Measurements from ENCODE around the gene CNNM3.

CNNM3 gene

DNA sequence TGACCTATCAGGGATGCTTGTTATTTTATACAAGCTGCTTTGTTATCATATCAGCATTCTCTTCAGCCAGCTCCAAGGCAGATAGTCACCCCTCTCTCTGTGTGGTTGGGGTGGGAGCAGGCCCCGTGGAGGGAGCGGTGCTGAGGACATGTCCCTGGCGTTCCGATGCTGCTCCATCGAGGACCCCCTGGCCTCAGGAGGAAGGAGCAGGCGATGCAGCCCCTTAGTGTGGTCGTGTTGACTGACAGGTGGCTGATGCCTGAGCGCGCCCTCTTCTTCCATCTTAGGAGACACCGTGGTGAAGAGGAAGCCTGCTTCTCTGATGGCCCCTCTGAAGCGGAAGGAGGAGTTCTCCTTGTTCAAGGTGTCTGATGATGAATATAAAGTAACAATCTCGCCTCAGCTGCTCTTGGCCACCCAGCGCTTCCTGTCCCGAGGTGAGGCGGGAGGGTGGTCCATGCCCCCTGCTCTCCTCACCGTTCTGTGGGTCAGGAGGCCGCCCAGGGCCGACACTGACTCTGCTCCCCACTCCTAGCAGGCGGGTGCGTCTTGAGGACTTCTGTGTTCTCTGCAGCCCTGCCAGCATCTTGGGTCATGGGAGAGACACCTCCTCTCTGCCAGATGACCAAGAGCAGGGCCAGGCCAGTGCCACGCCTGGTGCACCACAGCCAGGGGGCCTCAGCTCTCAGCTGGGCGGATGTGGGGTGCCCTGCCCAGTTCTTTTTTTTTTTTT lies 10.6 kb downstream of the CNNM3 start:
- peaks cover 22% of the 10 kb centered on the region for H3K36me3 ChIP-seq (ENCODE audit: control insufficient read depth, insufficient read depth, low read length)
- H3K4me3 ChIP-seq (ENCODE audit: low read length), result no peak overlapping the region
- no peak overlapping the region for H3K9ac ChIP-seq (ENCODE audit: low read length)
- no peaks in the 10 kb centered on the region for H3K27me3 ChIP-seq (ENCODE audit: control insufficient read depth, insufficient read depth, low read length)
- peaks cover 11% of the 10 kb centered on the region for H3K4me1 ChIP-seq (ENCODE audit: control insufficient read depth, insufficient read depth, low read length)
- no peaks in the 10 kb centered on the region for H3K9me3 ChIP-seq (ENCODE audit: control insufficient read depth, low read length)

DNA sequence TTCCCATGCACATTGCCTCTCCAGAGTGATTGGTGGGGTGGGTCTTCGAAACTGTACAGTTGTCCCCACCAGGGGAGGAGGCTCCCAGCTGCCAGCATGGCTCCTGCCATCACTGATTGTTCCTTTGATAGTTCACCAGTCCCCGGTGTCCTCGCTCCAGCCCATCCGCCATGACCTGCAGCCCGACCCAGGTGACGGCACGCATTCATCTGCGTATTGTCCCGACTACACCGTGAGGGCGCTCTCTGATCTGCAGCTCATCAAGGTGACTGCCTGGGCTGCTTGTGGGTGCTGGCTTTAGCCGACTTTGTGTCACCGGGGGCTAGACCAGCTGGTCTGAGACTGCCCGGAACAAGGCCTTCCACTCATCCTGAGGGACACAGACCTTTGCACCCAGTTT lies 12.4 kb downstream of the CNNM3 start:
- Histone ChIP-seq H3K9ac (ENCODE audit: low read length) (no peak overlapping the region), H3K4me1 (ENCODE audit: control insufficient read depth, insufficient read depth, low read length) (peaks cover 28% of the 10 kb centered on the region), H3K36me3 (ENCODE audit: control insufficient read depth, insufficient read depth, low read length) (peaks cover 22% of the 10 kb centered on the region), H3K9me3 (ENCODE audit: control insufficient read depth, low read length) (no peaks in the 10 kb centered on the region), H3K4me3 (ENCODE audit: low read length) (no peak overlapping the region), H3K27me3 (ENCODE audit: control insufficient read depth, insufficient read depth, low read length) (no peaks in the 10 kb centered on the region)

DNA sequence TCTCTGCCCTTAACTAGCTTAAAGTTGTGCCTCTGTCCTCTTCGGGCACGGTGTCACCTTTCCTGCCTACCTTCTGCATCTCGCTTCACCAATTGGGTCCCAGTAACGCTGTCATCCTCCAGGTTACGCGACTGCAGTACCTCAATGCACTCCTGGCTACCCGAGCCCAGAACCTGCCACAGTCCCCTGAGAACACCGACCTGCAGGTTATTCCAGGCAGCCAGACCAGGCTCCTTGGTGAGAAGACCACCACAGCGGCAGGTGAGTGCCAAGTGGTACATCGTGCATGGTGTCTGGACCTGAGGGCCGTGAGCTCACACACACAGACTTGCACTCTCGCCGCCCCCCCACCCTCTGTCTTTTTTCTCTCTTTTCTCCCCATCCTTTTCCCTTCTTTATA lies 12.8 kb downstream of the CNNM3 start:
- Histone ChIP-seq H3K9me3 (ENCODE audit: control insufficient read depth, low read length) (no peaks in the 10 kb centered on the region), H3K4me1 (ENCODE audit: control insufficient read depth, insufficient read depth, low read length) (peaks cover 26% of the 10 kb centered on the region), H3K27me3 (ENCODE audit: control insufficient read depth, insufficient read depth, low read length) (no peaks in the 10 kb centered on the region), H3K9ac (ENCODE audit: low read length) (no peak overlapping the region), H3K36me3 (ENCODE audit: control insufficient read depth, insufficient read depth, low read length) (peaks cover 22% of the 10 kb centered on the region), H3K4me3 (ENCODE audit: low read length) (no peak overlapping the region)

DNA sequence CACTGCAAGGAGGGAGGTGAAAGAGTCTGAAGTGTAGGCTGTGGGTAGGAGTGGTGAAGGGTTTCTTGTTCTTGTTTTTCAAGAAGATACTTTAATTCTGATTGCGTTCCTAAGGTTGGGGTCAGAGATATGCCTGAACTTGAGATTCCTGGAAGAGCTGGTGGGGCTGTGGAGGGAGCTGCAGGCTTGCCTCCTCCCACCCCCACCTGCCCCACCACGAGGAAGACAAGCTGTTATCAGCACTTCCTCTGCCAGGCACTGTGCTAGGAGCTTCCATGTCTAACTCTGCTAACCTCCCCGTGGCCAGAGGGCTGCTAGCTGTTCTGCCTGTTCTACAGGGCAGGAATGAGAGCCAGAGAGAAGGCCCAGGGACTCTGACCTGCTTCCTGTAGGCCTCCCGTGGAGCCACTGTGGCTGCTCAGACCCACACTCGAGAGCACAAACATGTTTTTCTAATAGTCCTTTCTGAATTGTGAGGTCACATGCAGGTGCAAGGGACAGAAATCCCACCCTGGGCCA lies 14.0 kb downstream of the CNNM3 start:
- no peak overlapping the region for H3K9ac ChIP-seq (ENCODE audit: low read length)
- peaks cover 22% of the 10 kb centered on the region for H3K36me3 ChIP-seq (ENCODE audit: control insufficient read depth, insufficient read depth, low read length)
- no peak overlapping the region for H3K4me3 ChIP-seq (ENCODE audit: low read length)
- peaks cover 19% of the 10 kb centered on the region for H3K4me1 ChIP-seq (ENCODE audit: control insufficient read depth, insufficient read depth, low read length)
- no peaks in the 10 kb centered on the region for H3K9me3 ChIP-seq (ENCODE audit: control insufficient read depth, low read length)
- no peaks in the 10 kb centered on the region for H3K27me3 ChIP-seq (ENCODE audit: control insufficient read depth, insufficient read depth, low read length)

DNA sequence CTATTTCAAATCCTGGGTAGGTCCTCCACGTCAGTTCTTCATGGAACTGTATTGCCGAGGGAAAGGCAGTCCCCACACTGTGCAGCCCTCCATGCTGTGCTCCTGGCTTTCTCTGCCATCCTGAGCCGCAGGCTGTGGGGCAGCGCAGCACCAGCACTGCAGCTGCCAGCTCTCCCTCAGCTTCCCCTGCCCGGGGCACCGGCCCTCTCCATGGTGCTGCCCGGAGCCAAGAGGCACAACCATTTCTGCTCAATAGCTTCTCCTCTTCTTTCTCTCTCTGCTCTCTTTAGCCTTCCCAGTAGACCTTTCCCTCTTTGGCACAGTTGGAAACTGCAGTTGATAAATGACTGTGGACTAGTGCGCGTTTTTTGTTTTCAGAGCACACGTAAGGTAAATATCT lies 15.6 kb downstream of the CNNM3 start:
- H3K27me3 ChIP-seq (ENCODE audit: control insufficient read depth, insufficient read depth, low read length), result no peaks in the 10 kb centered on the region
- H3K9ac ChIP-seq (ENCODE audit: low read length), result no peak overlapping the region
- H3K4me1 ChIP-seq (ENCODE audit: control insufficient read depth, insufficient read depth, low read length), result peaks cover 19% of the 10 kb centered on the region
- H3K9me3 ChIP-seq (ENCODE audit: control insufficient read depth, low read length), result no peaks in the 10 kb centered on the region
- peaks cover 22% of the 10 kb centered on the region for H3K36me3 ChIP-seq (ENCODE audit: control insufficient read depth, insufficient read depth, low read length)
- no peak overlapping the region for H3K4me3 ChIP-seq (ENCODE audit: low read length)

DNA sequence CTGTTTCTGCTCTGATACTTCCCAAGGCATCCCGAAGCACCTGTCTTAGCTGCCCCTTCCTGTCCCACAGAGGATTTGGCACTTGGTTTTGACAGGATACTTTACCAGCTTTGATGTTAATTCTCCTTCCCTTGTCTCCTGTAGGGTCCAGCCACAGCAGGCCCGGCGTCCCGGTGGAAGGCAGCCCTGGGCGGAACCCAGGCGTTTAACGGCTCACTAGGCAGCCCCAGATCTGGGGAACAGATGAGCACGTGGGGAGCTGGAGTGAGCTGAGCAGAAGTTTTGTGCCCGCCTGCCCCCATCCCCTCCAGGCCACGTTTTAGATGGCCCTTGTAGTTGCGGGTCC lies 16.3 kb downstream of the CNNM3 start:
- Histone ChIP-seq H3K27me3 (ENCODE audit: control insufficient read depth, insufficient read depth, low read length) (no peaks in the 10 kb centered on the region), H3K4me3 (ENCODE audit: low read length) (no peak overlapping the region), H3K36me3 (ENCODE audit: control insufficient read depth, insufficient read depth, low read length) (peaks cover 22% of the 10 kb centered on the region), H3K4me1 (ENCODE audit: control insufficient read depth, insufficient read depth, low read length) (peaks cover 19% of the 10 kb centered on the region), H3K9ac (ENCODE audit: low read length) (no peak overlapping the region), H3K9me3 (ENCODE audit: control insufficient read depth, low read length) (no peaks in the 10 kb centered on the region)

DNA sequence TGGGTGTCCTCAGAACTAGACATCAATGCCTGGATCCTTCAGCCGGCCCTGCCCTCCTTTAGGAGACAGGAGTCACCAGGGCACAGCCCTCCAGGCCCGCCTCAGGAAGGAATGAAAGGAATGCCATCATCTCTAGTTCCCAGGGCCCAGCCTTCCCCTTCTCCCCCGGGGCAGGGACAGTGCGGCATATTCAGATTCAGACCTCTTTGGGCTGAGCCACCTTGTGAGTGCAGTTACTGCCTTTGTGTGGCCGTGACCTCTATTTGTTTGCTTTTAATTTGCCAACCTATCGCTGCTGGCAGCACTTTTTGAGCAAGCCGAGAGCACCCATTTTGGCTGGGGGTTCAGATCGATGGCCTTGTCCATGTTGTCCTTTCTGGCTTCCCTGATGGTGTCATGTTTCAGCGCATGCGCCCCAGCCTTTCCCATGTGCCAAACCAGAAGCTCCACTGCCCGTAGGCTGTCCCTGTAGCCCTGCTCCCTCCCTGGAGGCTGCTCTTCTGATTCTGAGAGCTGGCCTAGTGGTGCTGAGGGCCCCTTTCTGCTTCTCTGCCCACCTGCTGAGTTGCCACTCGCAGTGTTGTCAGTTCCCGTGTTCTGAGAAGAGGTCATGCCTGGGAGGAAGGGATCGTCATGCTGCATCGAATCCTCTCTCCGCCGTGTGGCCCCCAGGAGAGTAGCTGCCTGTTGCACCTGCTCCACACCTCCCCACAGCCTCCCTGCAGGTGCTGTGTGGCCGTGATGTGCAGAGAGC lies 16.9 kb downstream of the CNNM3 start:
- Histone ChIP-seq H3K9me3 (ENCODE audit: control insufficient read depth, low read length) (no peaks in the 10 kb centered on the region), H3K4me1 (ENCODE audit: control insufficient read depth, insufficient read depth, low read length) (peaks cover 19% of the 10 kb centered on the region), H3K27me3 (ENCODE audit: control insufficient read depth, insufficient read depth, low read length) (no peaks in the 10 kb centered on the region), H3K36me3 (ENCODE audit: control insufficient read depth, insufficient read depth, low read length) (peaks cover 16% of the 10 kb centered on the region), H3K9ac (ENCODE audit: low read length) (no peak overlapping the region), H3K4me3 (ENCODE audit: low read length) (no peak overlapping the region)

DNA sequence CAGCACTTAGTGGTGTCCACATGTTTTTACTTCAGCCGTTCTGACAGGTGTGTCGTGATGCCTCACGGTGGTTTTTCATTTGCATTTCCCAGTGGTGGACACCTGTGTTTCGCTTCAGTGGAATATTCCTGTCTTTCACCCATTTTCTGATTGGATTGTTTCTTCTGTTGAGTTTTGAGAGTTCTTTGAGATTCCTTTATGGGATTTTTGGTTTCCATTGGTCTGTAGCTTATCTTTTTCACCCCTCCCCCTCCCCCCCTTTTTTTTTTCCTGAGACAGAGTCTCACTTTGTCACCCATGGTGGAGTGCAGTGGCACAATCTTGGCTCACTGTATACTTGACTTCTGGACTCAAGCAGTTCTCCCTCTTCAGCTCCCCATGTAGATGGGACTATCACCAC lies 19.8 kb downstream of the CNNM3 start:
- Histone ChIP-seq H3K4me1 (ENCODE audit: control insufficient read depth, insufficient read depth, low read length) (peaks cover 33% of the 10 kb centered on the region), H3K27me3 (ENCODE audit: control insufficient read depth, insufficient read depth, low read length) (no peaks in the 10 kb centered on the region), H3K9ac (ENCODE audit: low read length) (no peak overlapping the region), H3K9me3 (ENCODE audit: control insufficient read depth, low read length) (no peaks in the 10 kb centered on the region), H3K36me3 (ENCODE audit: control insufficient read depth, insufficient read depth, low read length) (no peaks in the 10 kb centered on the region), H3K4me3 (ENCODE audit: low read length) (no peak overlapping the region)

DNA sequence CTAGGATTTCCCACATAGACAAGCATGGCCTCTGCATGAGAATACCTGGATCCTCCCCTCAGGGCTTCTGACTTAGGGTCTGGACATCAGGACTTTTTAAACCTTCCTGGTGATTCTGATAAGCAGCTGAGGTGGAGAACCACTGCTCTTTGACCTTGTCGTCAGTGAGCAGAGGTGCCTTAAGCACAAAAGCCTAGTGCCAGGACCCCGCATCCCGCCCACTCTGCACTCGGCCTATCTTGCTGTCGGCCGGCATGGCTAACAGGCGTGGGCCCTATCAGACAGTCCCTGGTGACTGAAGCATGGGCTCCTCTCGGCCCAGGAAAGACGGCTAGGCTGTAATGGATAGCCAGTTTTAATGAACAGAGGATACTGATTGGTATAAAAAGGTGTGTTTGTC lies 21.5 kb downstream of the CNNM3 start:
- Histone ChIP-seq H3K4me3 (ENCODE audit: low read length) (no peak overlapping the region), H3K9ac (ENCODE audit: low read length) (no peak overlapping the region), H3K9me3 (ENCODE audit: control insufficient read depth, low read length) (no peaks in the 10 kb centered on the region), H3K4me1 (ENCODE audit: control insufficient read depth, insufficient read depth, low read length) (peaks cover 22% of the 10 kb centered on the region), H3K36me3 (ENCODE audit: control insufficient read depth, insufficient read depth, low read length) (no peaks in the 10 kb centered on the region), H3K27me3 (ENCODE audit: control insufficient read depth, insufficient read depth, low read length) (no peaks in the 10 kb centered on the region)

DNA sequence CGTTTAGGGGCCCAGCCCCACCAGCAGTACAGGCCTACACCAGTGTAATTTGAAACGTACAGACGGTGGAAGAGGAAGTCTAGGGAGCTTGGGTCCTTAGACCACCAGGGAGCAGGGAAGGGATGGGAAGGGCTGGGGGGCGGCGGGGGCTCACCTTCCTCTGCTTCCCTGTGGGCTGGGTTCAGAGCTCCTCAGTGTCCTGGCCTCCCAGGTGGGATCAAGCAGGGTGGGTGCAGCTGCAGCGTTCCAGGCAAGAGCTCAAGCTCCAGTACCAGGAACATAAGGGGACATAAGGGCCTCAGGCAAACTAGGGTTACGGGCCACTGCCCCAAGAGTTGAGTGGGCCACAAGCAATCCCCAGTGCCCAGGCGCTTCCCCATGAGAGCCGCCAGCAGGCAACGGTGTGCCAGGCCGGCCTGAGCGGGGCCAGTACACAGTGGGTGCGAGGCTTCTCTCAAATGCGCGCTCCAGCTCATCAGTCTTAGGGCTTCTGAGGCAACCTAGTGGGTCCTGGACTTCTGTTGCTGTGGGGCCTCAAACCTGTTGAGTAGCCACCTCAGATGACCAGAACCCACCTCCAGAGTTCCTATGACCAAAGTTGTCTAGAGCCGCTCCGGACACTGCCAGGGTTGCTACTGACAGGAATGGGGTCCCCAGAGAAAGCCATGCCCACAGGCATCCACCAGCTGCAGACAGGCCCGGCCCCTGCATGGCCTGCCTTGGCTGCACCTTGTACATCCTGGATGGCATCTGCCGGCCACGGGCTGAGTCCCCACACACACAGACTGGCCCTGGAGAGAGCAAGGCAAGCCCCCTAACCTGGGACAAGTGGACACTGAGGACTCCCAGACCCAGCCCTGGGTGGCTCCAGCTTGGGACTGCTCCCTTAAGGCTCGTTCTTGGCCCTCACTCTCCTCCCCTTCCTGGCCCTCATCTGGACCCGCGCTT lies 22.6 kb downstream of the CNNM3 start:
- Histone ChIP-seq H3K4me1 (ENCODE audit: control insufficient read depth, insufficient read depth, low read length) (peaks cover 14% of the 10 kb centered on the region), H3K27me3 (ENCODE audit: control insufficient read depth, insufficient read depth, low read length) (no peaks in the 10 kb centered on the region), H3K4me3 (ENCODE audit: low read length) (no peak overlapping the region), H3K36me3 (ENCODE audit: control insufficient read depth, insufficient read depth, low read length) (no peaks in the 10 kb centered on the region), H3K9ac (ENCODE audit: low read length) (peak overlapping the region; percentile 39), H3K9me3 (ENCODE audit: control insufficient read depth, low read length) (no peaks in the 10 kb centered on the region)

DNA sequence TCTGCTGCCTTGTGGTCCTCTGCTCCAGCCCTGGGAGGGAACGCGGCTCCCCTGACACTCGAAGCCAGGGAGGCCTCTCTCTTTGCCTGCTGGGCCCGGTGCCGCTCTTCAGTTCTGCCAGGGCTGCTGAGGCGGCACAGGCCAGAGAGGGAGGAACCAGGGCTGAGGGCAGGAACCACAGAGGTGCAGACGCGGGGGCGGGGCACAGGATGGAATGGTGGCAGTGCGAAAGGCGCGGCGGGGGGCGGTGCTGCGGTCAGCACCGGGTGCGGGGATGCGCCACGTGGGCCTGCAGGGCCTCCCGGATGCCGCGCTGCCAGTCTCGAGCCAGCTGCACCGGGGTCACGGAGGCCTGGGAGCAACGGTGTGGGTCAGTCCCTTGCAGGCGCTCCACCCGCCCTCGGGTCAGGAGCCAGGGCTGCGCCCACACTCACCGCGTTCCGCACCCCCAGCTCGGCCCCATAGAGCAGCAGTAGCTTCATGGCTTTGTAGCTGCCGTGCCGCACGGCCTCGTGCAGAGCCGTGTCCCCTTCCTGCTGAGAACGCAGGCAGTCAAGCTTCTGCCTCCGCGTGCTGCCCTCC lies 23.3 kb downstream of the CNNM3 start:
- H3K36me3 ChIP-seq (ENCODE audit: control insufficient read depth, insufficient read depth, low read length), result no peaks in the 10 kb centered on the region
- peak overlapping the region; percentile 39 for H3K9ac ChIP-seq (ENCODE audit: low read length)
- no peaks in the 10 kb centered on the region for H3K9me3 ChIP-seq (ENCODE audit: control insufficient read depth, low read length)
- no peaks in the 10 kb centered on the region for H3K27me3 ChIP-seq (ENCODE audit: control insufficient read depth, insufficient read depth, low read length)
- H3K4me1 ChIP-seq (ENCODE audit: control insufficient read depth, insufficient read depth, low read length), result peaks cover 14% of the 10 kb centered on the region
- H3K4me3 ChIP-seq (ENCODE audit: low read length), result no peak overlapping the region
